Sigmoid colon (tissue), 4 donors: ENCODE data around the gene UNC93B1.
"Not testable (repeated sequence)": the region's sequence is repeated elsewhere in the genome, so short reads cannot be mapped to it uniquely, and the experiment has no call there.

Source experiments
- EP300 ChIP-seq, 4 donors: sonication (generic); formaldehyde crosslinking; IDR thresholded peaks; one replicate each; pipeline ENCODE4 v1.6.1; 2017; ENCODE audit warnings: antibody characterized with exemption in 4 of 4
- POLR2A ChIP-seq, 2 donors: fragments of 450-650 bp; IDR thresholded peaks; one replicate each; pipeline ENCODE4 v1.6.1; 2016; ENCODE audit warnings: antibody characterized with exemption in 2 of 2, mild to moderate bottlenecking in 2 of 2, moderate library complexity in 2 of 2
- POLR2AphosphoS5 ChIP-seq, 4 donors: sonication (generic); formaldehyde crosslinking; IDR thresholded peaks; one replicate each; pipeline ENCODE4 v1.6.1; 2017; ENCODE audit warnings: antibody characterized with exemption in 4 of 4
- TF ChIP-seq, protein P1 (sequence below), 4 experiments: fragments of 450-650 bp in 3 of 4; fragments of 200-600 bp in 1 of 4; IDR thresholded peaks; one replicate each; pipeline ENCODE4 v1.5.1; 2016 to 2019; ENCODE audit warnings: antibody characterized with exemption in 4 of 4, mild to moderate bottlenecking in 3 of 4, moderate library complexity in 2 of 4

DNA sequence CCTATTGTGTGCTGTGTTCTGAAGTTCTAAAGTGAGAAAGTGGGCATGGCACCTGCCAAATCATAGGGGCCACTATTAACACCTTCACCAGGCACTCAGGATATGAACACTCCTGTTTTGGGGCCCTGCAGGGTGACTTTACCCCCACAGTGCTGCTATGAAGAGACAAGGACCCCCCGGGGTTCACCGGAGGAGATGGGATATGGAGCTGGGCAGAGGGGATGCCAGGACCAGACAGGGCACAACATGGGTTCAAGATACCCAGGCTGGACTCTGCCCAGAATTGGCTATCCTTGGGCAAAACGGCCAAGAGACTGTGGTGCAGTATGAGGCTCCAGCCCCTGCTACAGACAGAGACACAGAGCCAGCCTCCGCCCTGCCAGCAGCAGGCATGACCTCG lies 9.5 kb downstream of the UNC93B1 start:
- TF ChIP-seq, protein P1, sequence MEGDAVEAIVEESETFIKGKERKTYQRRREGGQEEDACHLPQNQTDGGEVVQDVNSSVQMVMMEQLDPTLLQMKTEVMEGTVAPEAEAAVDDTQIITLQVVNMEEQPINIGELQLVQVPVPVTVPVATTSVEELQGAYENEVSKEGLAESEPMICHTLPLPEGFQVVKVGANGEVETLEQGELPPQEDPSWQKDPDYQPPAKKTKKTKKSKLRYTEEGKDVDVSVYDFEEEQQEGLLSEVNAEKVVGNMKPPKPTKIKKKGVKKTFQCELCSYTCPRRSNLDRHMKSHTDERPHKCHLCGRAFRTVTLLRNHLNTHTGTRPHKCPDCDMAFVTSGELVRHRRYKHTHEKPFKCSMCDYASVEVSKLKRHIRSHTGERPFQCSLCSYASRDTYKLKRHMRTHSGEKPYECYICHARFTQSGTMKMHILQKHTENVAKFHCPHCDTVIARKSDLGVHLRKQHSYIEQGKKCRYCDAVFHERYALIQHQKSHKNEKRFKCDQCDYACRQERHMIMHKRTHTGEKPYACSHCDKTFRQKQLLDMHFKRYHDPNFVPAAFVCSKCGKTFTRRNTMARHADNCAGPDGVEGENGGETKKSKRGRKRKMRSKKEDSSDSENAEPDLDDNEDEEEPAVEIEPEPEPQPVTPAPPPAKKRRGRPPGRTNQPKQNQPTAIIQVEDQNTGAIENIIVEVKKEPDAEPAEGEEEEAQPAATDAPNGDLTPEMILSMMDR (IDR thresholded peaks at IDR 0.05), result not testable (repeated sequence)
- TF ChIP-seq POLR2AphosphoS5, EP300, POLR2A (IDR thresholded peaks at IDR 0.05): not testable (repeated sequence)
